Esophagus squamous epithelium (tissue), 5 donors: ENCODE measurements around the gene CYSTM1. TPM values are rescaled to one million over a fixed set of nuclear protein-coding genes. Genes with fewer than 3 reads are reported as not detected.

Experiments
- DNase-seq: peaks from one replicate; lab custom pipeline; 2025; lab: John Stamatoyannopoulos, UW
- H3K27ac ChIP-seq, 4 donors: fragments of 200-600 bp; sonication (generic); one replicate each; pipeline ENCODE4 v1.5.1; 2016 to 2019; ENCODE audit warnings: mild to moderate bottlenecking in 1 of 4
- H3K27me3 ChIP-seq, 4 donors: fragments of 200-600 bp; sonication (generic); 1 replicate in 3 of 4; 2 replicates in 1 of 4; pipeline versions ENCODE4 v1.5.1 to v1.6.0; 2017 to 2021; ENCODE audit warnings: antibody characterized with exemption in 1 of 4
- H3K36me3 ChIP-seq, 3 donors: fragments of 200-600 bp; sonication (generic); one replicate each; pipeline ENCODE4 v1.5.1; 2016 to 2019
- H3K4me1 ChIP-seq, 3 donors: fragments of 200-600 bp; sonication (generic); one replicate each; pipeline ENCODE4 v1.5.1; 2017 to 2019
- H3K4me3 ChIP-seq, 4 donors: fragments of 200-600 bp; sonication (generic); 1 replicate in 3 of 4; 2 replicates in 1 of 4; pipeline ENCODE4 v1.5.1; 2016 to 2019; ENCODE audit warnings: mild to moderate bottlenecking in 2 of 4, moderate library complexity in 1 of 4
- H3K9me3 ChIP-seq, 3 donors: fragments of 200-600 bp; sonication (generic); one replicate each; pipeline ENCODE4 v1.5.1; 2016 to 2019
- CTCF ChIP-seq, 6 experiments: fragments of 450-650 bp in 4 of 6; fragments of 200-600 bp in 2 of 6; sonication (generic) in 2 of 6; IDR thresholded peaks; one replicate each; pipeline ENCODE4 v1.5.1; 2016 to 2019; ENCODE audit warnings: antibody characterized with exemption in 6 of 6, mild to moderate bottlenecking in 4 of 6, moderate library complexity in 4 of 6
- POLR2A ChIP-seq, 4 donors: fragments of 450-650 bp; IDR thresholded peaks; one replicate each; pipeline ENCODE4 v1.6.1; 2017; ENCODE audit warnings: antibody characterized with exemption in 4 of 4, mild to moderate bottlenecking in 4 of 4, moderate library complexity in 3 of 4
- WGBS, 2 donors: methylation state at CpG; one replicate each; pipeline ENCODE4 v1.1.5; 2018; 5-methylcytosine and 5-hydroxymethylcytosine counted together
- intact Hi-C: fragments of 100-400 bp; cut with DNase I; formaldehyde crosslinking; loops from one replicate; pipeline ENCODE4 v1.15.0; 2022
- total RNA-seq, 4 donors: library from RNA; depleted of rRNA; stranded (reverse); fragments of >200 nt; gene quantifications; one replicate each; pipeline ENCODE4 v1.1.0, GENCODE V29; 2016
- donor health status: DM: yes; HTN: yes; CAD: no.

CYSTM1 gene
- total RNA-seq, 4 donors from 2014 or later = 2.6 to 22.5 (median 12.8) TPM

GRCh38 chr5:140240987-140241706, 66.2 kb downstream of the CYSTM1 start:
- Histone ChIP-seq H3K9me3 (no peaks in the 10 kb centered on the region), H3K4me3 (no peak overlapping the region), H3K4me1 (peaks cover 32 to 89% (median 59%) of the 10 kb centered on the region in 3 donors), H3K36me3 (peaks cover 0 to 23% (median 8%) of the 10 kb centered on the region in 3 donors), H3K27ac (peak overlapping the region; percentile 38 to 78 (median 71)), H3K27me3 (no peaks in the 10 kb centered on the region)
- TF ChIP-seq CTCF (IDR thresholded peaks at IDR 0.05) (no peak), POLR2A (IDR thresholded peaks at IDR 0.05) (no peak)
- intact Hi-C loops = no loop called here
- no peak for DNase-seq
- WGBS, 2 donors = 28 to 51% methylated on average over 5 to 7 of the region's 9 CpGs

DNA sequence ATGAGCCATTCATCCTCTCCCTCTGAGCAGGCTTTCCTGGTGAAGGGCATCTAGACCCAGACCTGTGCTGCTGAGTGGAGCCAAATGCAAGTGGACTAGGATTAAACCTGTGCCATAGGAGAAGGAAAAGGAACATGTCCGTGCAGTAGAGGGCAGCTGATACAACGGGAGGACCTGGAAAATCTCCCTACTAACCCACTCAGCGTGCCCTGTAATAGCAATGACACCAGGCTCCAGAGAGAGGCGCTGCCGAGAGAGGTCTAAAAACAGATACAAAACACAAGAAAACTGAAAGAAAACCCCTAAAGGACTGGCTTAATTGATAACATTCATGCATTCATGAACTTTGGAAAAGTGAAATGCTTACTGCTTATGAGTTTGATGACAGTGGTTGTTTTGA, 67.1 kb downstream of the CYSTM1 start:
- DNase-seq = no peak
- TF ChIP-seq CTCF (IDR thresholded peaks at IDR 0.05) = no peak
- TF ChIP-seq POLR2A (IDR thresholded peaks at IDR 0.05) = no peak
- intact Hi-C loops = no loop called here
- Histone ChIP-seq H3K27me3 (no peaks in the 10 kb centered on the region), H3K4me1 (peaks cover 29 to 88% (median 54%) of the 10 kb centered on the region in 3 donors), H3K4me3 (no peak overlapping the region), H3K36me3 (peaks cover 0 to 26% (median 8%) of the 10 kb centered on the region in 3 donors), H3K9me3 (no peaks in the 10 kb centered on the region), H3K27ac (peak overlapping the region; percentile 37 to 78 (median 71))
- WGBS, 2 donors = 71 to 74% methylated on average over 5 of the region's 5 CpGs

- DNase-seq = no peak
- 60 to 80% methylated on average over 3 to 4 of the region's 4 CpGs for WGBS, 2 donors
- Histone ChIP-seq H3K9me3 (no peaks in the 10 kb centered on the region), H3K4me3 (no peak overlapping the region), H3K27me3 (no peaks in the 10 kb centered on the region), H3K27ac (peak overlapping the region in 1 of 4 donors; percentile 78), H3K36me3 (peaks cover 0 to 26% (median 8%) of the 10 kb centered on the region in 3 donors), H3K4me1 (peaks cover 29 to 78% (median 47%) of the 10 kb centered on the region in 3 donors)
- TF ChIP-seq CTCF (IDR thresholded peaks at IDR 0.05) (no peak), POLR2A (IDR thresholded peaks at IDR 0.05) (no peak)
- intact Hi-C loops = no loop called here
Observed at GRCh38 chr5:140242890-140243585, 68.0 kb downstream of the CYSTM1 start.

- DNase-seq = no peak
- Histone ChIP-seq H3K9me3 (no peaks in the 10 kb centered on the region), H3K27me3 (no peaks in the 10 kb centered on the region), H3K4me1 (peaks cover 29 to 74% (median 46%) of the 10 kb centered on the region in 3 donors), H3K27ac (no peak overlapping the region), H3K36me3 (peaks cover 0 to 26% (median 8%) of the 10 kb centered on the region in 3 donors), H3K4me3 (no peak overlapping the region)
- WGBS, 2 donors = 78 to 94% methylated on average over 1 to 4 of the region's 4 CpGs
- intact Hi-C loops = loop anchor here (2.0 kb wide), 1 partner anchor 107 kb away; no protein-coding TSS in a partner anchor
- TF ChIP-seq CTCF (IDR thresholded peaks at IDR 0.05) (no peak), POLR2A (IDR thresholded peaks at IDR 0.05) (no peak)
Observed at GRCh38 chr5:140243706-140244250, 68.8 kb downstream of the CYSTM1 start.
